Fibroblast of peridontal ligament (primary cell): ENCODE measurements around the gene KRTAP12-1.

Experiments
- DNase-seq: peaks from one replicate; pipeline ENCODE4 v3.0.0-alpha.2; 2010; ENCODE audit errors: extremely low read depth

The KRTAP12-1 gene, protein sequence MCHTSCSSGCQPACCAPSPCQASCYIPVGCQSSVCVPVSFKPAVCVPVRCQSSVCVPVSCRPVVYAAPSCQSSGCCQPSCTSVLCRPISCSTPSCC

DNA sequence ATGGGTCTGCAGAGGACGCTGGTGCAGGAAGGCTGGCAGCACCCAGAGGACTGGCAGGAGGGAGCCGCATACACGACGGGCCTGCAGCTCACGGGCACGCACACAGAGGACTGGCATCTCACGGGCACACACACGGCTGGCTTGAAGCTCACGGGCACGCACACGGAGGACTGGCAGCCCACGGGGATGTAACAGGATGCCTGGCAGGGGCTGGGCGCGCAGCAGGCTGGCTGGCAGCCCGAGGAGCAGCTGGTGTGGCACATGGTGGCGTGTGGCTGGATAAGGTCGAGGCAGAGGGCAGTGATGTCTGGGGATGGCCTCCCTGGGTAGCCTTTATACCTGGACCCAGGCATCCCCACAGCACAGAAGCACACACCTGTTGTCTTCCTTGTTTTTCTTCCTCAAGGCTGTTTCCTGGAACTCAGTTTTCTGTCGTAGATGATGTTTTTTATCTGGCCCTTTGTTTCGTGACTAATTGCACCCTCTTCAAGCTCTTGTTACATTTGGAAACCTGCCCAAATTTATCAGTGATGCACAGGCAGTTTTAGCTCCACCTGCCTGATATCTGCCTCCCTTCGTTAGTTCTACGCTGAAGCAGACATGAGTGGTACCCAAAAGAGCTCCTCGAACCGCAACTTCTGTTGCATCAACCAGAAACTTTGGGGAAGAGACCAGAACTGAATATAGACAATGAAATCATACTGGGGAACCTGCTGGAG is at the start of gene KRTAP12-1:
KRTAP12-1 (minus strand) TSS at position 303 of the 719 bp plus-strand sequence; CDS start at position 263, 40 bp downstream.
- DNase-seq: no peak

DNA sequence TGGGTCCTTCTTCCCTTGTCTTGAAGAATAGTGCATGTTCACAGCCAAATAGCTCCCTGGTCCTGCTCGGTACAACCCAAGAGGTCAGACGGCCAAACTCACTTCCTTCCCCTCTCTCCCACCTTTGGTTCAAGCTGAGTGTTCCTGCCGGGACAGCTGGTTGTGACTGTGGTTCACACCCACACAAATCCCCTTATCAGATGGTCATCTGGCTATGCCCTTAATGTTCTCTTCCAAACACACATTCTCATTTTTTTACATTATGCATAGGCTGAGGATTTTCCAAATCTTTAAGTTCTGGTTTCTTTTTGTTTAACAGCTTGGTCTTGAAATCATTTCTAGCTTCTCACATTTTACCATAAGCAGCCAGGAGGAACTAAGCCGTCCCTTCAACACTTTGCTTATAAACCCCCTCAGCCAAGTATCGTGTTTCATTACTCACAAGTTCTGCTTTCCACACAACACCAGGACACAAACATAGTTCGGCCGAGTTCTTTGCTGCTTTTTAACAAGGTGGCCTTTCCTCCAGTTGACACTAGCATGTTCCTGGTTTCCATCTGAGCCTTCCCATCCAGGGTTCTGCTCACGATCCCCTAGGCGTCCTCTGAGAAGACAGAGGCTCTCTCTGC is 49.1 kb upstream of the KRTAP12-1 start:
- no peak for DNase-seq

DNA sequence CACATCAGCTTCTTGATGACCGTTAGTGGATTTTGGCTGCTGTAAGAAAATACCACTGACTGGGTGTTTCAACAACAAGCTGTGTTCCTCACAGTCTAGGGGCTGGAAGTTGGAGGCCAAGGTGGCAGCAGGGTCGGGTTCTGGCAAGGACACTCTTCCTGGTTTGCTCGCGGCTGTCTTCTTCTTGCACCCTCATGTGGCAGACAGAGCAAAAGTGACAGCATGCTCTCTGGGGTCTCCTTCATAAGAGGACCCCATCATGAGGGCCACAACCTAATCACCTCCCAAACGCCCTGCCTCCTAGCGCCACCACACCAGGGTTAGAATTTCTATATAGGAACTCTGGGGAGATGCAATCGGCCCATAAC is 48.0 kb upstream of the KRTAP12-1 start:
- no peak for DNase-seq

DNA sequence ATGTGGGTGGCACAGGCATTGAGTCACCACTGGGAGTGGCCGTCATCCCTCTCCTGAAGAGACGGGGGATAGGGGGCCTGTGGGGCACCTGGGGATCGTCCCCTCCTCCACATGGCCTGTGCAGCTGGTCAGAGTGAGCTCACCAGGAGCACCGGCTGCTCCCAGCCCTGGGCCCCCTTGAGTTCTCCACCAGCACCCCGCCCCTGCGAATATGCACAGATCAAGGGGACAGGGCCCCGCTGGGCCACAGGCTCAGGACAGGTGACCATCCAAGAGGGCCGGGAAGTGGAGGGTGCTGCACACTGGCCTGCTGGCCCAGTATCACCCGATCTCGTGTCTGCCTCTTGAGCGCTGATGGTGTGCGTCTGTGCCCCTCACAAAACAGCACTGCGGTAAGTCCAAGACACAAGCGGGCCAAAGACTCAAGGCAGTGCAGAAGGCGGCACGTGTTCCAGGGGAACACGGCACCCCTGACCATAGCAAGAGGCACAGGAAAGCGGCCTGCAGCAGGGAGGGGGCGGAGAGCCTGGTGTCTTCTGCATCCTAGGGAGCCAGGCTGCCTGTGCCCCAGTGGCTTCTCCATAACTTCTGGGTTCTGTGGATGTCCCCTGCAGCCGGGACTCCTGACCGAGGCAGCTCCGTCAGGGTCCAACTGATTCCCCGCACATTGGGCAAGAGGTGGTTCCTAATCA is 47.5 kb upstream of the KRTAP12-1 start:
- no peak for DNase-seq

DNA sequence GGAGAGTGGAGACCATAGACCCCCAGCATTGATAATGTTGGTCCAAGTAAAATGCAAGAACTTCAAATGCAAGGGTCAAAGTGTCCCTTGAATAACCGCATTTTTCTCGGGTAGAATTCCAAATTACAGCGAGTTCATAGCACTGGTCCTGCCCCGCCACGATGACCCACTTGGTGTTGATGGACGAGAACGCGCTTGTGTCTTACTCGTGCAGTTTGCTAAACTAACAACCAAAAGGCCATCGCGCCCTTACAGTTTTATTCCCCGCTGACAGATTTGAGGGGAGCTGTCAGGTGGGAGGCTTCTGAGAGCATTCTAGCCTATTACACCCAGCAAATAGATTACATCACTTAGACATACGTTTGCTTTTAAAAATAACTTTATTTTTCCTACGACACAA is 46.8 kb upstream of the KRTAP12-1 start:
- no peak for DNase-seq

DNA sequence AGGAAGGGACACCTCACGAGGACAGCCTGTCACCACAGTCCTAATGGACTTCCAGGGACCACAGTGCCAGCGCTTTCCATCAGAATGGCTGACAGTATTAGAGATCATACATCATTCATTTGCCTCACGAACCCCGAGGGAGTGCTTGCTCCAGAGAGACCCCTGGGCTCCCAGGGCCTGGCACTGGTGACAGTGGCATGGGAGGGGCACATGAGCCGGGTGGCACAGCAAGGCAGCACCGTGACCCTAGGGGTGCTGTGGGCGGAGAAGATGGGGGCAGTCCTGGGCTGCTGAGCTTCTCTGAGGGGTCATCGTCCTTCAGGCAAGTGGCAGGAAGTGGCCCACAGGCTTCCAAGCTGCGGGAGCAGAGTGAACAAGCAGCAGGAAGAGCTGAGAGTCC is 45.8 kb upstream of the KRTAP12-1 start:
- DNase-seq: no peak

DNA sequence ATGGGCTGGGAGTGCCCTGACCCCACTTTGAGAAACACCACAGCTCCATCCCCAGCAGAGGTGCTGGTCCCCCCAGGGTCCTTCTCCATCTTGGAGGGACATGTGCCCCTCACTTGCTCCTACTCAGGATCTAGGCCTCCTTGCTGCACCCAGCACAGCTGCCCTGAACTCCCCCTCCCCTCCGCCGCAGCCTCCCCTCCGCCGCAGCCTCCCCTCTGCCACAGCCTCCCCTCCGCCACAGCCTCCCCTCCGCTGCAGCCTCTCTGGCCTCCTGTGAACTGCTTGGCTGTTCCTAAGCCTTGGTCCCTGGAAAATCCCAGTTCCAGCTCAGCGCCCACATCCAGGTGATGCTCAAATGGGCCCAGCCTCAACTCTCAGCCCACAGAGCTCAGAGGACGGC is 45.4 kb upstream of the KRTAP12-1 start:
- DNase-seq: no peak

DNA sequence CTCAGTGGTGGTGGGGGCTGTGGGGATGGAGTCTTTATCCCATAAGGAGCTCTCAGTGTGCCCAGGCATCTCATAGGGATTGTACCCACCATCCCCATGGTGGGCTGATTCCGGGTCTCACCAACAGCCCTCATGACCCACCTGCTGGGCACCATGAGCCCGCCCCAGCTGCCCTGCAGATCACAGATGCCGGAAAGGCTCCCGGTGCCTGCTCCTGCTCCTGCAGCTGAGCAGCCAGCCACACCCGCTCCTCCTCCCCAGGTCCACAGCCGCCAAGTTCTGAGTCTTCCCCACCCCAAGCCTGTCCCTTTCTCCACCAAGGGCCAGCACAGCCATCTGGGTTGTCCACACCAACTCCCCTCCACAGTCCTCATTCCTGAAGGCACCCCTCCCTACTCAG is 44.9 kb upstream of the KRTAP12-1 start:
- no peak for DNase-seq

DNA sequence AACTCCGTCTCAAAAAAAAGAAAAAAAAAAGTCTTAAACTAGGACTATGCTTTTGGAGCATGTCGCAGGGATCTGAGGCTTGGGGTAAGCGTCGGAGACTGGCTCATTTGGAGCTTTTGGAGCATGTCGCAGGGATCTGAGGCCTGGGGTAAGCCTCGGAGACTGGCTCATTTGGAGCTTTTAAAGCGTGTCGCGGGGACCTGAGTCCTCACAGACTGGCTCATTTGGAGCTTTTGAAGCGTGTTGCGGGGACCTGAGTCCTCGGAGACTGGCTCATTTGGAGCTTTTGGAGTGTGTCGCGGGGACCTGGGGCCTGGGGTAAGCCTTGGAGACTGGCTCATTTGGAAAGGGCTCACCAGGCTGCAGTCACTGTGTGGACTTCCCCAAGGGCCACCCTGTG is 43.0 kb upstream of the KRTAP12-1 start:
- DNase-seq: no peak

DNA sequence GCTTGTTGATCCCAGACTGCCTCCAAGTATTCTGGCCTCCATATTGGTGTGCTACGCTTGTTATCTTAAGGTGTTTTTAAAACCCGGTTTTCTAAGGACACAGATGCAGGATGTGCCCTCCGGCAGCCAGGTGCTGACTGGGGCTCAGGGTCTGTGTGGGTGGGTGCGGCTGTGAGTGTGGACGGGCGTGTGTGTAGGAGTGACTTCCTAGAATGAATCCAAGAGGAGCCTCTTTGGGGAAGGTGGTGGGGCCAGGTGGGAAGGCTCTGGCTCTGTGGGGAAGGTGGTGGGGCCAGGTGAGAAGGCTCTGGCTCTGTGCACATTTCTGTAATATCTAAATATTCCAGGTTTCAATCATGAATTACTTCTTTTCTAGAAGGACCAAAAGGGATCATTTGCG is 42.2 kb upstream of the KRTAP12-1 start:
- DNase-seq: no peak

DNA sequence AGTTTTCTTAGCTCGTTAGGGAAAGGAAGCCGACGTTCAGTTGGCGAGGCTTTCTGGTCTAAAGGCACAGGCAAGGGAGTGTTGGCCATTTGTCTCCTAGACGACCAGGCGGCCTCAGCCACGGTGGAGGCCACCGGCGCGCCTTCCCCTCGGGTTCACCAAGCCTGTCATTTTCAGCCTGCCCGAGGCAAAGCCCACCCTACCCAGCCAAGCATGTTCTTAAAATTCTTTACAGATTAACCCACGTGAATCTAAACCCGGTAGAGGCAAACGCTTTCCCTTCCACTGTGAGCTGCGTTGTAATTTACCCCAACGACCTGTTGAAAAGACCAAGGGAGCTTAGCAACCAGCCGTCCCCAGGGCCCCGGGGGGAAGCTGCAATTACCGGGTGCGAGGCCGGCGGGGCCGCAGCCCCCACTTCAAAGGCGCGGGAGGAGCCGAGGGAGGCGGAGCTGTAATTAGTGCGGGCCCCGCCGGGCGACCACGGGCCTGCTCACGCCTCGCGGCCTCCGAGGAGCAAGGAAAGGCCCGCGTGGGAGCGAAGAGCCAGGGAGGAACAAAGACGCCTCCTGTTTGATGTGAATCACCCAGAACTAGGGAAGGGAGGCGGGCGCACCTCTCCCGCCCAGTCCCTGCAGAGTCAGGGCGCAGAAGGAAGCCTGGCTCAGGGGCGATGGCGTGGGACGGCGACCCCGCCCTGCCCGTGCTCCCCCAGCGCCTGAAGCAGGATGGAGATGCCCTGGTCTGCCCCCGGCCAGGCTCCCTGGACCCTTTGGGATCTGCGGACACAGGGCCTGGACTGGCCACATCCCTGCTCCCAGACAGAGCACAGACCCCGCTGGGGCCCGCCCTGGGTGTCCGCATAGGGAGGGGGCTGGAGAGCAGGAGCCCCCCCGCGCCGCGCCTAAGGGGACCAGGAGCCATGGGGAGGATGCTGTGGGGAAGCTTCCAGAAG is 41.5 kb upstream of the KRTAP12-1 start:
- no peak for DNase-seq

DNA sequence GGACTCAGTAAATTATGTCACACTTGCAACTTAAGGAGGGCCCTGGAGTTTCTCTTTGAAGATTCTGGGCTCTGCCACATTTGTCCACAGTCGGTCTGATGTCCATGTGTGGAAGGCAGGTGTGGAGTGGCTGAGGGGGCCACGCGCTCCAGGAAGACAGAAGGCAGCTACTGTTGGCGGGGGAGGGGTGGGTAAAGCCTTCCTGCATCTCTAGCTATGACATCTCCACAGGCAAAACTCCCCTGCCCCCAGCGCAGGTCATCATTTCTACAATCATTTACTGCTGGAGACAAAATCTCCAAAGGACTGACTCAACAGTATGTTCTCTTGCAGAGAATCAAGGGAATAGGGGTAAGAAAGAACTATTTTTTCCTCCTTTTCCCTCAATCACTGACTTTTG is 40.8 kb upstream of the KRTAP12-1 start:
- DNase-seq: no peak

DNA sequence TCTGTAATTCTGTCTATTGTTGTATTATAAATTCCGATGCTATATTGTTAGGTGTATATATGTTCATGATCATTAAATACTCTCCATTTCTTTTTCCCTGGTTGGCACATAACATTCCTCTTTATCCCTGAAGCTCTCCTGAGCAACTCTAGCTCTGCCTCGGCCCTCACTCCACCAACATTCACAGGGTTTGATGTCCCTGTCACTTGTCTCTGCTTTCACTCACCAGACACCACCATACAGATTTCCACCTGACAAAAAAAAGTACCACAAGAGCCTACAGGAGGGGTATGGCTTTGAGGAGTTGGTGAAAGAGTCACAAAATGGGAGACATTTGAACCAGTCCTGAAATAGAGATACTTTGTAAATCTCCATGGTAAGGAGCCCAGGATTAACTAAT is 38.2 kb upstream of the KRTAP12-1 start:
- DNase-seq: no peak

DNA sequence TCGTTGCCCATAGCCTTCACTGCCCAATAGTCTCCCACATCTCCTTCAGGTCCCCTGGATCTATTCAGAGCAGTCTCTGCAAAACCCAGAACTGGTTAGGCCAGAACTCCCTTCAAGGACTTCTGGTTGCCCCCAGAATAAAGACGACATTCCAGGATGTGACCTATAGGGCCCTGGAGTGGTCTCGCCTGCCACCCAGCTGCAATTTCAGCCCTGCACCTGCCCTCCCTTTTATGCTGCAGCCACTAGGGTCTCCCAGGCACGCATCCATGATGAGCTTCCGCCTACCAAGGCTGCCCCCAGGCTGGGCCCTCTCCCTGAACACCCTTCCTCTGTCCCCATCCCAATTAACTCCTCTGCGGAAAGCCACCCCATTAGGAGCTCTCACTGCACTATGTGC is 36.6 kb upstream of the KRTAP12-1 start:
- no peak for DNase-seq

DNA sequence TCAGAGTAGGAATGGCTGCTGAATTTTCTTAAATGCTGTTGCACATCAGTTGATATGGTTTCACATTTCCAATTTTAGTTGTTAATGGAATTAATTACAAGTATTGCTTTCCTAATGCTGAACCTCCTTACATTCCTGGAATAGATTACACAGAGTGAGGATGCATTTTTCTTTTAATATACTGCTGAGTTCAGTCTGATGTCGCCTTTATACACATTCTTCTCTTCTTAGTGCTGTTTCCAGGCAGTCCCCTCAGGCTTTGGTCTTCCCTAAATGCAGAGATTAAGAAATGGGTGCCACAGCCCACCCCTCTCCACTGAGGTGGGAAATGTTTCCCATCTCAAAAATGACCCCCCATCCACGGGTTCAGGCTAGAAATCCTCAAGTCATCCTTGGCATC is 36.1 kb upstream of the KRTAP12-1 start:
- no peak for DNase-seq

DNA sequence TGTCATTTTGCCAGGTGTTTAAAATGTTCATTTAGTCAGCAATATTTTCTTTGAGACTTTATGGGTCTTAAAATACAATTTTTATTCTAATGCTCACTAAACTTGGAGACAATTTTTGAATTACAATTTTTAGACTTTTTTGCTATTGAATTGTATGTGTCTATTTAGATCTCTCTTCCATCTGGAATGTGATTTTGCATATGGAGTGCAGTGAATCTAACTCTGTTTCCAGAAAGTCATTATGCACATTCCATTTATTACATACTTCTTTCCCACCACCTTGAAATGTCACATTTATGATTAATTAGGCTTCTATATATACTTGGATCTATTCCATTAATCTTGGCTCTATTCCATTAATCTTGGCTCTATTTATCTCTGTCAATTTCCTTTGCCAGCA is 35.0 kb upstream of the KRTAP12-1 start:
- DNase-seq: no peak

DNA sequence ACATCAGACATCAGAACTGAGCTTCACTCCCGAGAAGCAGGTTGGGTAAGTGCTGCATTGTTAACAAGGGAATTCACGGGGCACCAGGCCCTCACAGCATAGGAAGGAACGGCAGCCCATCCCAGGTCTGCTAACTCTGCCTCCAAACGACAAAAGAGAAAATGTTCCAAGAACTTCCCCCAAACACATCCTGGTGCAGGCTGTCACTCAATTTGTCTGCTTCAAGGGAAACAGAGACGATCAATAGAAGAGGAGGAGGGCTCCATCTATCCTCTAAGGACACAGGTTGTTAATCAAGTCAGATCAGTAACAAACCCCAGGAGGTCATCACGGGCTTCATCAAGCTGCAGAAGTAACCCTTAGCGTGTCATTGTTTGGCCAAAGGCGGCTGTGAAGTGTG is 32.9 kb upstream of the KRTAP12-1 start:
- DNase-seq: no peak

DNA sequence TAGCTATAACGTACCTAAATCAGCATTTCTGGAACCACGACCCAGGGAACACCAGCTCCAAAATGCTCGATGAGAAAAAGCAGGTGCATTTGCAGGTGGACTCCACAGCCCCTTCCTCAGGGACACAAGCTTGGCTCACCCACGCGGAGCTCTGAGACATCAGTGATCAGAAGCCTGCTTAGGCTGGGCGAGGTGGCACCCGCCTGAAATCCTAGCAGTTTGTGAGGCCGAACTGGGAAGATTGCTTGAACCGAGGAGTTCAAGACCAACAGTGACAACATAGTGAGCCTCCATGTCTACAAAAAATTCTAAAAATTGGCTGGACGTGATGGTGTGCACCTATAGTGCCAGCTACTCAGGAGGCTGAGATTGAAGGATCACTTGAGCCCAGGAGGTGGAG is 31.9 kb upstream of the KRTAP12-1 start:
- no peak for DNase-seq

DNA sequence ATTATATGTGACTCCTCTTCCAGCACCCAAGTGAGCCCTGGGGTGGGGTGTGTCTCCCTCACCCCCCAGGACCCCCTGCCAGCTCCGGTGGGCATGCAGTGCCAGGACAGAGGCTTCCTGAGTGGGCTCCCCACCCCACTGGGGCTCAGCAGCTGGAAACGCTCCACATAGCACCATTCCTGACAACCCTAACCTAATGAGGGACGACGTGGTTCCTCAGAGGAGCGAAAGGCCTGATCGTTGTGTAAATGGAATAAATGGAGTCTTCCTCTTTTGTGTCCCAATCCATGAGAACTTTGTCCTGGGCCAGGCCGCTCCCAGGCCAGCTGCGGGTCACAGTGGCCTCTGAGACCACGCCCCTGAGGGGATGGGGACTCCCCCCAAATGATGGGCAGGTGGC is 31.2 kb upstream of the KRTAP12-1 start:
- no peak for DNase-seq

DNA sequence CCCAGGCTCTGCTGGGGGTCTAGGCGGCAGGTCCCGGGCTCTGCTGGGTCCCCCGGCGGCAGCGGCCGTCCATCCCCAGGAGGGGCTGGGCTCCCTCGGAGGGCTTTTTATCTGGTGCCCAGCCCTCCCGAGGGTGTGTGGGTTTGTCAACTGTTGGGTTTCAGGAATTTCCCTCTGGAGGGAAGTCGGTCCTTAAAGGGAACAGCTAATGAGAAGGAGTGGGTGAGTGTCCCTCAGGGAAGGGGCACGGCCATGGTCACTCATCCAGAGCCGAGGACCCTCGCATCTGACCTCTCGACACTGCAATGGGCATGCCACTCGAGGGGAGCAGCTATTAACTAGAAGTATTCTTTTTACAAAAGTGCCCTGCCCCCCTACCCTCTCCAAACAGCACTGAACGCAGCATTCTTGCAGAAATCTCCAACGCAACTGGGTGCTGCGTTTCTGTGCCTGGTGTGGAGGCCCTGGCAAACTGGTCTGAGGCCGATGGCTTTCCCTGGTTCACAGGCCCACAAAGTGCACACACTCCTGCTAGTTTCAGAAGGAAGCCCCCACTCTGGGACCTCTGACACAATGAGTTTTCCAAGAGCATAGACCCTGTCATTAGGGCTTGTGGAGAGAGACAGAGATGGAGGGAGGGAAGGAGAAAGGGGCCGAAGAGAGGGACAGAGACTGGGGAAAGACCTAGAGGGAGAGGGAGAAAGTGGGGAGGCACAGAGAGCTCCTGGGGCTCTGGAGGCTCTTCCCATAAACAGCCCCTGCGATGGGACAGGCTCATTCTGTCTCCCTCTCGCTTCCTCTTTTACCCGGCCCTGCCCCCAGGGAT is 30.5 kb upstream of the KRTAP12-1 start:
- no peak for DNase-seq
